Nephron progenitor cell (in vitro differentiated cells): ENCODE data around the gene CERS6.

Experiments
- DNase-seq: peaks from one replicate; pipeline ENCODE4 v3.0.0; 2021
- H3K27ac Mint-ChIP-seq: 2 replicates; pipeline ENCODE4 v1.8.0; 2021; ENCODE audit warnings: mild to moderate bottlenecking, moderate library complexity, mixed read lengths
- H3K27me3 Mint-ChIP-seq: 2 replicates; pipeline ENCODE4 v1.8.0; 2021; ENCODE audit warnings: mild to moderate bottlenecking, low read depth, mixed read lengths; ENCODE audit not compliant: poor library complexity
- H3K36me3 Mint-ChIP-seq: 2 replicates; pipeline ENCODE4 v1.8.0; 2021; ENCODE audit warnings: low read depth, mixed read lengths
- H3K4me1 Mint-ChIP-seq: 2 replicates; pipeline ENCODE4 v1.8.0; 2021; ENCODE audit warnings: mixed read lengths
- H3K4me3 Mint-ChIP-seq: 2 replicates; pipeline ENCODE4 v1.8.0; 2021; ENCODE audit warnings: mild to moderate bottlenecking, moderate library complexity, mixed read lengths
- H3K9me3 Mint-ChIP-seq: 2 replicates; pipeline ENCODE4 v1.8.0; 2021; ENCODE audit warnings: mild to moderate bottlenecking, moderate library complexity, mixed read lengths
- TF ChIP-seq, protein P1 (sequence below): fragments of 200-600 bp; sonication (generic); IDR thresholded peaks from 2 replicates; pipeline ENCODE4 v1.5.0; 2021; ENCODE audit warnings: antibody characterized with exemption

Gene CERS6

DNA sequence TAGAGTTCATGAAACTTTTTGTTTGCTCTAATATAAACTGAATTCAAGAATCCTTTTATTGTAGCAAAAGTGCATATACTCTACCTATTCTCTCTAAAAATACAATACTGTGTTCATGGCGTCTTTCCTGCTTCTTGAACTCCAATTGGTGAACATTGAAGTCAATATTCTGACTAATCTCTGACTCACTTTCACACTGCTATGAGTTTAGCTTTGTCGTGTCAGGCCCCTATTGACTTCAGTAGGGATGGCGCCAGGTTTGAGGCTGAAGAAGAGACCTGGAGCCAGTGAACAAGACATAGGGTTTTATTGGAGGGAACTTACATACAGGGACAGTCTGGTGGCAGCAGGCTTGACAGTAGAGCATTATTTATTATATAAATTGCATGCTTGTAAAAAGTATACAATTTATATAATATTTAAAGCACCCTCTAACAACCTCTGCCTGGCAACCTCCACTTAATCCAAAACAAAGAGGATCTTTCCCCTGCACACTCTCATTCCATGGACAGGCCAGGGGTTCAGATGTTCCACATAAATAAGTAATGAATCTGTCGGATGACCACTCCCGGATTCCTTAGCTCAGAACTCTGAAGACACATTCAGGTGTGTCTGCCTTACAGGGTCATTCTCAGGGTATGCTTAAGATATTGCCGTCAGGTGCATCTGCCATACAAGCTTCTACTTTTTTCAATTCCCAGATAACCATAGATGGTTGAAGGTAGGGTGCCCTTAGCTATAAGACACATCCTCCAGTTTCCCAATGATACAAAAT lies 141.0 kb downstream of the CERS6 start:
- H3K27ac Mint-ChIP-seq, result no peak overlapping the region
- H3K36me3 Mint-ChIP-seq, result peaks cover 17% of the 10 kb centered on the region
- TF ChIP-seq, protein P1, sequence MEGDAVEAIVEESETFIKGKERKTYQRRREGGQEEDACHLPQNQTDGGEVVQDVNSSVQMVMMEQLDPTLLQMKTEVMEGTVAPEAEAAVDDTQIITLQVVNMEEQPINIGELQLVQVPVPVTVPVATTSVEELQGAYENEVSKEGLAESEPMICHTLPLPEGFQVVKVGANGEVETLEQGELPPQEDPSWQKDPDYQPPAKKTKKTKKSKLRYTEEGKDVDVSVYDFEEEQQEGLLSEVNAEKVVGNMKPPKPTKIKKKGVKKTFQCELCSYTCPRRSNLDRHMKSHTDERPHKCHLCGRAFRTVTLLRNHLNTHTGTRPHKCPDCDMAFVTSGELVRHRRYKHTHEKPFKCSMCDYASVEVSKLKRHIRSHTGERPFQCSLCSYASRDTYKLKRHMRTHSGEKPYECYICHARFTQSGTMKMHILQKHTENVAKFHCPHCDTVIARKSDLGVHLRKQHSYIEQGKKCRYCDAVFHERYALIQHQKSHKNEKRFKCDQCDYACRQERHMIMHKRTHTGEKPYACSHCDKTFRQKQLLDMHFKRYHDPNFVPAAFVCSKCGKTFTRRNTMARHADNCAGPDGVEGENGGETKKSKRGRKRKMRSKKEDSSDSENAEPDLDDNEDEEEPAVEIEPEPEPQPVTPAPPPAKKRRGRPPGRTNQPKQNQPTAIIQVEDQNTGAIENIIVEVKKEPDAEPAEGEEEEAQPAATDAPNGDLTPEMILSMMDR, result no peak
- no peaks in the 10 kb centered on the region for H3K27me3 Mint-ChIP-seq
- no peaks in the 10 kb centered on the region for H3K4me1 Mint-ChIP-seq
- DNase-seq, result no peak
- H3K9me3 Mint-ChIP-seq, result no peaks in the 10 kb centered on the region
- H3K4me3 Mint-ChIP-seq, result no peak overlapping the region

GRCh38 chr2:168599738-168600137 lies 143.7 kb downstream of the CERS6 start:
- TF ChIP-seq, protein P1, result no peak
- Mint-ChIP-seq H3K4me3 (no peak overlapping the region), H3K36me3 (peaks cover 38% of the 10 kb centered on the region), H3K4me1 (no peaks in the 10 kb centered on the region), H3K27me3 (no peaks in the 10 kb centered on the region), H3K9me3 (peaks cover 19% of the 10 kb centered on the region), H3K27ac (no peak overlapping the region)
- DNase-seq, result no peak

DNA sequence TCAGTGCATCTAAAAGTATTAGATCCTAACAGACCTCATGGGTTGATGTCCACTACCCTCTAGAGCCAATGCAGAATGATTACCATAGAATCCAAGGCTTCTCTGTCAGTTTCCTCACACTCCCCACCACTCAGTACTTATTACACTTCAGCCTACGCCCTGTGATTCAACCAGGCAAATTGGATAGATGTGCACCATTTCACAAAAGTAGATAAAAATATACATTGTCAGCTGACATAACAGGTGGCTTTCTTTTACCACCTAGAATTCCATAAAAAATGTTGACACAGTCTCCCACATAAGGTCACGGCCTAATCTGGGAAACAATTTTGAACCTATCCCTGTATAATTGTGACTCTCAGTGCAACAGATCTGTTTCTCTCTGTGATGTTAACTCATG lies 144.9 kb downstream of the CERS6 start:
- peaks cover 31% of the 10 kb centered on the region for H3K9me3 Mint-ChIP-seq
- no peak overlapping the region for H3K4me3 Mint-ChIP-seq
- H3K27ac Mint-ChIP-seq, result no peak overlapping the region
- no peaks in the 10 kb centered on the region for H3K4me1 Mint-ChIP-seq
- H3K36me3 Mint-ChIP-seq, result peaks cover 50% of the 10 kb centered on the region
- no peak for DNase-seq
- TF ChIP-seq, protein P1, result no peak
- H3K27me3 Mint-ChIP-seq, result no peaks in the 10 kb centered on the region

DNA sequence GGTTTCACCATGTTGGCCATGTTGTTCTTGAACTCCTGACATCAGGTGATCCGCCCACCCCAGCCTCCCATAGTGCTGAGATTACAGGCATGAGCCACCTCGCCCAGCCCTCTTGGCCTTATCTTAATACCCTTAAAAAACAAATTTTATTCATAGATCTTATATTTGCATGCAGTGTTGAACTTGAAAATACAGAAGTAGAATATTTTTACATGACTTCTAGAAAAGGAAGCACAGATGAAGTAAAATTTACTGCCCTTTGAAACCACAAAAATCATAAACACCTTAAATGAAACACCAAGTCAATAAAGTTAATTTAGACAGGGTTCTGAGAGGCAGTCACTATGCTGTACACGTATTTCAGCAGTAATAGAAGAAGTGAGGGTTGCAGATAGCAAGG lies 145.7 kb downstream of the CERS6 start:
- Mint-ChIP-seq H3K36me3 (peaks cover 57% of the 10 kb centered on the region), H3K9me3 (peaks cover 39% of the 10 kb centered on the region), H3K4me3 (no peak overlapping the region), H3K27ac (no peak overlapping the region), H3K27me3 (peaks cover 2% of the 10 kb centered on the region), H3K4me1 (no peaks in the 10 kb centered on the region)
- no peak for DNase-seq
- TF ChIP-seq, protein P1, result no peak

DNA sequence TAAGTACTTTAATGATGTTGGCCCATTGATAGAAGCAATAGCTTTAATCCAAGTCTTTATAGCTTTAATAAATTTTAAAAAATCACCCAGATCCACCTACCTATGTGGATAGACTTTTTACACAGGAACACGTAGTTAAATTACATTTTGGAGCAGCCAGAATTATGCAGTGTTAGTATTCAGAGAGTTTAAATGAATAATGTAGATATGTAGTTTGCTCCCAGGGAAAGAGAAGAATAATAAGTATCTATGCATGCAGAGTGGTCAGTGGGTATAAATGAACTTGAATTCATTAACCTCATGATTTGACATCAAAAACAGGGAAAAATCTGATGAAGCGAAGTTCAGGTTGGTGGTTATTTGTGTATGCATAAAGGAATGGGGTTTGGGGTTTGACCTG lies 146.3 kb downstream of the CERS6 start:
- no peaks in the 10 kb centered on the region for H3K4me1 Mint-ChIP-seq
- DNase-seq, result no peak
- H3K4me3 Mint-ChIP-seq, result no peak overlapping the region
- TF ChIP-seq, protein P1, result no peak
- peaks cover 46% of the 10 kb centered on the region for H3K9me3 Mint-ChIP-seq
- no peak overlapping the region for H3K27ac Mint-ChIP-seq
- H3K36me3 Mint-ChIP-seq, result peaks cover 60% of the 10 kb centered on the region
- peaks cover 3% of the 10 kb centered on the region for H3K27me3 Mint-ChIP-seq

DNA sequence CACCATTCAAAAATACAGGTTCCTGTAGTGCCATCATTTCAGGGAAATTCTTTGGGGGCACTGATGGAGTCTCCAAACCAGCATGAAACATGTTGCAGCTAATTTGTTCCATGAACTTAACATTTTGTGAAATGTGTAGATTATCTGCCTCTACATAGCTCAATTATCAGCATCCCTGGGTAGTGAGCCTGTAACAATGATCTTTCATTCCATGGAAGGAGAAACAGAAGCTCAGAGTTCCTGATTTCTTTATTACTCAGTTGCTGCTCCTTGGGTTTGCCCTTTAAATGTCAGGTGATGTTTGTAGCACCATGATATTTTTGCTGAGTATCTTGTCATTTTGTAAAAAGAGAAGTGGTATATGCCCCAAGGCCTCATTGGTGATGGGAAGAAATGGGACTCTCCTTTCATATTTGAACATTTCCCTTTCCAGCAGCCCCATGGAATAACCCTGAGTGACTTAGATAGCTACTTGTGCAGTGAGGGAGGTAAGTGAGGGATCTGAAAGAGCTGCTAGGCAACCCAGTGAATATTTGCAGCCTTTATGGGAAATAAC lies 146.9 kb downstream of the CERS6 start:
- DNase-seq, result no peak
- H3K27me3 Mint-ChIP-seq, result peaks cover 3% of the 10 kb centered on the region
- TF ChIP-seq, protein P1, result no peak
- H3K27ac Mint-ChIP-seq, result no peak overlapping the region
- H3K4me3 Mint-ChIP-seq, result no peak overlapping the region
- peaks cover 66% of the 10 kb centered on the region for H3K36me3 Mint-ChIP-seq
- H3K4me1 Mint-ChIP-seq, result no peaks in the 10 kb centered on the region
- peaks cover 51% of the 10 kb centered on the region for H3K9me3 Mint-ChIP-seq
